Endothelial cell (in vitro differentiated cells): Measurements from ENCODE around the gene FMNL1. TPM values are rescaled to one million over a fixed set of nuclear protein-coding genes. Genes with fewer than 3 reads are reported as not detected.

Source experiments
- DNase-seq: peaks from one replicate; pipeline ENCODE4 v3.0.0; 2021; ENCODE audit warnings: low spot score
- H3K27ac Mint-ChIP-seq: one replicate; pipeline ENCODE4 v1.8.0; 2021; ENCODE audit warnings: mixed read lengths, inconsistent platforms; ENCODE audit not compliant: unreplicated experiment
- H3K27me3 Mint-ChIP-seq: one replicate; pipeline ENCODE4 v1.8.0; 2021; ENCODE audit warnings: mild to moderate bottlenecking, moderate library complexity, mixed read lengths, inconsistent platforms; ENCODE audit not compliant: unreplicated experiment
- H3K36me3 Mint-ChIP-seq: one replicate; pipeline ENCODE4 v1.8.0; 2021; ENCODE audit warnings: mild to moderate bottlenecking, low read depth, mixed read lengths, inconsistent platforms; ENCODE audit not compliant: unreplicated experiment
- H3K4me1 Mint-ChIP-seq: one replicate; pipeline ENCODE4 v1.8.0; 2021; ENCODE audit warnings: mild to moderate bottlenecking, mixed read lengths, inconsistent platforms; ENCODE audit not compliant: unreplicated experiment
- H3K4me3 Mint-ChIP-seq: one replicate; pipeline ENCODE4 v1.8.0; 2021; ENCODE audit warnings: mild to moderate bottlenecking, mixed read lengths, inconsistent platforms; ENCODE audit not compliant: unreplicated experiment
- H3K9me3 Mint-ChIP-seq: one replicate; pipeline ENCODE4 v1.8.0; 2021; ENCODE audit warnings: mixed read lengths, inconsistent platforms; ENCODE audit not compliant: unreplicated experiment
- CTCF ChIP-seq: fragments of 200-600 bp; sonication (generic); IDR thresholded peaks from one replicate; pipeline ENCODE4 v1.5.0; 2021; ENCODE audit warnings: antibody characterized with exemption; ENCODE audit not compliant: unreplicated experiment
- total RNA-seq: library from RNA; stranded (reverse); fragmentation: NEBNext Ultra II Directional; extraction: Animal tissue kit (Norgen Biotek cat#: 25700); gene quantifications from one replicate; pipeline ENCODE4 v1.2.1, GENCODE V29; 2021; ENCODE audit not compliant: unreplicated experiment

The FMNL1 gene
- total RNA-seq, 1 donor from 2014 or later = 103 TPM

- H3K36me3 Mint-ChIP-seq = peaks cover 9% of the 10 kb centered on the region
- no peak overlapping the region for H3K27ac Mint-ChIP-seq
- peak; percentile 72 for DNase-seq
- no peak overlapping the region for H3K4me3 Mint-ChIP-seq
- TF ChIP-seq CTCF = peak; percentile 70
- H3K9me3 Mint-ChIP-seq = no peaks in the 10 kb centered on the region
- no peaks in the 10 kb centered on the region for H3K4me1 Mint-ChIP-seq
- H3K27me3 Mint-ChIP-seq = no peaks in the 10 kb centered on the region
Observed at GRCh38 chr17:45270828-45271418, 49.2 kb downstream of the FMNL1 start.

- H3K9me3 Mint-ChIP-seq = no peaks in the 10 kb centered on the region
- no peak overlapping the region for H3K27ac Mint-ChIP-seq
- H3K4me1 Mint-ChIP-seq = no peaks in the 10 kb centered on the region
- peaks cover 9% of the 10 kb centered on the region for H3K36me3 Mint-ChIP-seq
- H3K27me3 Mint-ChIP-seq = no peaks in the 10 kb centered on the region
- no peak overlapping the region for H3K4me3 Mint-ChIP-seq
- DNase-seq = no peak
- no peak for TF ChIP-seq CTCF
Observed at GRCh38 chr17:45271603-45272002, 49.9 kb downstream of the FMNL1 start.

- Mint-ChIP-seq H3K4me3 (no peak overlapping the region), H3K9me3 (no peaks in the 10 kb centered on the region), H3K4me1 (no peaks in the 10 kb centered on the region), H3K27ac (no peak overlapping the region), H3K27me3 (no peaks in the 10 kb centered on the region), H3K36me3 (no peaks in the 10 kb centered on the region)
- no peak for DNase-seq
- TF ChIP-seq CTCF = no peak
Observed at GRCh38 chr17:45273551-45273957, 51.9 kb downstream of the FMNL1 start.

GRCh38 chr17:45274033-45274432, 52.3 kb downstream of the FMNL1 start:
- DNase-seq = no peak
- Mint-ChIP-seq H3K27ac (no peak overlapping the region), H3K27me3 (no peaks in the 10 kb centered on the region), H3K4me3 (no peak overlapping the region), H3K9me3 (no peaks in the 10 kb centered on the region), H3K36me3 (no peaks in the 10 kb centered on the region), H3K4me1 (no peaks in the 10 kb centered on the region)
- no peak for TF ChIP-seq CTCF

GRCh38 chr17:45276031-45276430, 54.3 kb downstream of the FMNL1 start:
- no peaks in the 10 kb centered on the region for H3K36me3 Mint-ChIP-seq
- no peak for DNase-seq

More at GRCh38 chr17:45276031-45276430, 54.3 kb downstream of the FMNL1 start:
- Mint-ChIP-seq H3K27ac (no peak overlapping the region), H3K4me1 (no peaks in the 10 kb centered on the region), H3K27me3 (no peaks in the 10 kb centered on the region), H3K4me3 (no peak overlapping the region), H3K9me3 (no peaks in the 10 kb centered on the region)
- TF ChIP-seq CTCF = no peak
